GM12878 (cell line): ENCODE data around the gene THAP10. TPM values are rescaled to one million over a fixed set of nuclear protein-coding genes. Genes with fewer than 3 reads are reported as not detected.

ENCODE experiments used
- CREM ChIP-seq: IDR thresholded peaks from 2 replicates; pipeline ENCODE4 v1.6.1; 2014; ENCODE audit warnings: antibody characterized with exemption, low read depth
- GABPA ChIP-seq: IDR thresholded peaks from 2 replicates; pipeline ENCODE4 v1.6.1; 2014; ENCODE audit warnings: antibody characterized with exemption, low read depth, mild to moderate bottlenecking, inconsistent platforms
- IKZF1 ChIP-seq: fragments of 450-650 bp; conservative IDR thresholded peaks from 2 replicates; pipeline ENCODE4 v1.6.1; 2017; ENCODE audit warnings: antibody characterized with exemption, mild to moderate bottlenecking
- NRF1 ChIP-seq: conservative IDR thresholded peaks from 2 replicates; pipeline ENCODE4 v1.6.1; 2011; ENCODE audit warnings: mild to moderate bottlenecking, low read depth, low read length, improper control_type of control experiment
- PAX8 ChIP-seq: fragments of 450-650 bp; IDR thresholded peaks from 2 replicates; pipeline ENCODE4 v1.6.1; 2017; ENCODE audit warnings: mild to moderate bottlenecking, moderate library complexity
- RELB ChIP-seq: fragments of 450-650 bp; IDR thresholded peaks from 2 replicates; pipeline ENCODE4 v1.6.1; 2017; ENCODE audit warnings: low read depth, mild to moderate bottlenecking, moderate library complexity
- SREBF2 ChIP-seq: IDR thresholded peaks from 2 replicates; pipeline ENCODE4 v1.6.1; 2012; ENCODE audit warnings: mild to moderate bottlenecking, low read length
- polyA plus RNA-seq, 11 experiments: library from polyadenylated mRNA; depleted of rRNA in 4 of 11; unstranded in 6 of 11; stranded (reverse) in 5 of 11; fragments of >200 nt; fragmentation: Nextera tagmentation in 4 of 11; fragmentation: Illumina TruSeq in 1 of 11; extraction: Ambion mirVana in 4 of 11; extraction: Trizol in 1 of 11; gene quantifications; 1 replicate in 1 of 11; 2 replicates in 10 of 11; pipeline versions ENCODE4 v1.2.1 to v1.2.3, GENCODE V29; 2011 to 2016; ENCODE audit warnings: inconsistent platforms in 2 of 11, missing spikeins in 2 of 11, low read depth in 1 of 11
- total RNA-seq, 4 experiments: library from RNA; depleted of rRNA in 3 of 4; stranded (reverse); fragments of >200 nt in 3 of 4; fragmentation: Illumina TruSeq in 1 of 4; extraction: Trizol in 1 of 4; gene quantifications; 2 replicates each; pipeline versions ENCODE4 v1.2.1 to v1.2.3, GENCODE V29; 2013 to 2021
- TF ChIP-seq, protein P1 (sequence below): fragments of 450-650 bp; formaldehyde crosslinking; IDR thresholded peaks from 2 replicates; pipeline ENCODE4 v1.5.0; 2022; ENCODE audit warnings: mild to moderate bottlenecking, missing genetic modification characterization
- TF ChIP-seq, protein P2 (sequence below): fragments of 450-650 bp; IDR thresholded peaks from 2 replicates; pipeline ENCODE4 v1.6.1; 2017; ENCODE audit warnings: borderline replicate concordance
- TF ChIP-seq, protein P3 (sequence below): IDR thresholded peaks from 2 replicates; pipeline ENCODE4 v1.6.1; 2012; ENCODE audit warnings: low read depth, low read length, improper control_type of control experiment
- TF ChIP-seq, protein P4 (sequence below): fragments of 450-650 bp; IDR thresholded peaks from 2 replicates; pipeline ENCODE4 v1.6.1; 2017; ENCODE audit warnings: mild to moderate bottlenecking, moderate library complexity

THAP10 gene
- total and polyA plus RNA-seq, 10 of the 15 experiments (the other 5 are each of a cell fraction or from before 2014, with no cell fraction given): 0.35 to 5.2 (median 1.4) TPM

- TF ChIP-seq, protein P1, sequence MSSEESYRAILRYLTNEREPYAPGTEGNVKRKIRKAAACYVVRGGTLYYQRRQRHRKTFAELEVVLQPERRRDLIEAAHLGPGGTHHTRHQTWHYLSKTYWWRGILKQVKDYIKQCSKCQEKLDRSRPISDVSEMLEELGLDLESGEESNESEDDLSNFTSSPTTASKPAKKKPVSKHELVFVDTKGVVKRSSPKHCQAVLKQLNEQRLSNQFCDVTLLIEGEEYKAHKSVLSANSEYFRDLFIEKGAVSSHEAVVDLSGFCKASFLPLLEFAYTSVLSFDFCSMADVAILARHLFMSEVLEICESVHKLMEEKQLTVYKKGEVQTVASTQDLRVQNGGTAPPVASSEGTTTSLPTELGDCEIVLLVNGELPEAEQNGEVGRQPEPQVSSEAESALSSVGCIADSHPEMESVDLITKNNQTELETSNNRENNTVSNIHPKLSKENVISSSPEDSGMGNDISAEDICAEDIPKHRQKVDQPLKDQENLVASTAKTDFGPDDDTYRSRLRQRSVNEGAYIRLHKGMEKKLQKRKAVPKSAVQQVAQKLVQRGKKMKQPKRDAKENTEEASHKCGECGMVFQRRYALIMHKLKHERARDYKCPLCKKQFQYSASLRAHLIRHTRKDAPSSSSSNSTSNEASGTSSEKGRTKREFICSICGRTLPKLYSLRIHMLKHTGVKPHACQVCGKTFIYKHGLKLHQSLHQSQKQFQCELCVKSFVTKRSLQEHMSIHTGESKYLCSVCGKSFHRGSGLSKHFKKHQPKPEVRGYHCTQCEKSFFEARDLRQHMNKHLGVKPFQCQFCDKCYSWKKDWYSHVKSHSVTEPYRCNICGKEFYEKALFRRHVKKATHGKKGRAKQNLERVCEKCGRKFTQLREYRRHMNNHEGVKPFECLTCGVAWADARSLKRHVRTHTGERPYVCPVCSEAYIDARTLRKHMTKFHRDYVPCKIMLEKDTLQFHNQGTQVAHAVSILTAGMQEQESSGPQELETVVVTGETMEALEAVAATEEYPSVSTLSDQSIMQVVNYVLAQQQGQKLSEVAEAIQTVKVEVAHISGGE (CRISPR knock-in tag): no peak
- TF ChIP-seq CREM: no peak
- TF ChIP-seq NRF1: no peak
- TF ChIP-seq, protein P2, sequence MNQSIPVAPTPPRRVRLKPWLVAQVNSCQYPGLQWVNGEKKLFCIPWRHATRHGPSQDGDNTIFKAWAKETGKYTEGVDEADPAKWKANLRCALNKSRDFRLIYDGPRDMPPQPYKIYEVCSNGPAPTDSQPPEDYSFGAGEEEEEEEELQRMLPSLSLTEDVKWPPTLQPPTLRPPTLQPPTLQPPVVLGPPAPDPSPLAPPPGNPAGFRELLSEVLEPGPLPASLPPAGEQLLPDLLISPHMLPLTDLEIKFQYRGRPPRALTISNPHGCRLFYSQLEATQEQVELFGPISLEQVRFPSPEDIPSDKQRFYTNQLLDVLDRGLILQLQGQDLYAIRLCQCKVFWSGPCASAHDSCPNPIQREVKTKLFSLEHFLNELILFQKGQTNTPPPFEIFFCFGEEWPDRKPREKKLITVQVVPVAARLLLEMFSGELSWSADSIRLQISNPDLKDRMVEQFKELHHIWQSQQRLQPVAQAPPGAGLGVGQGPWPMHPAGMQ: no peak
- TF ChIP-seq, protein P3, sequence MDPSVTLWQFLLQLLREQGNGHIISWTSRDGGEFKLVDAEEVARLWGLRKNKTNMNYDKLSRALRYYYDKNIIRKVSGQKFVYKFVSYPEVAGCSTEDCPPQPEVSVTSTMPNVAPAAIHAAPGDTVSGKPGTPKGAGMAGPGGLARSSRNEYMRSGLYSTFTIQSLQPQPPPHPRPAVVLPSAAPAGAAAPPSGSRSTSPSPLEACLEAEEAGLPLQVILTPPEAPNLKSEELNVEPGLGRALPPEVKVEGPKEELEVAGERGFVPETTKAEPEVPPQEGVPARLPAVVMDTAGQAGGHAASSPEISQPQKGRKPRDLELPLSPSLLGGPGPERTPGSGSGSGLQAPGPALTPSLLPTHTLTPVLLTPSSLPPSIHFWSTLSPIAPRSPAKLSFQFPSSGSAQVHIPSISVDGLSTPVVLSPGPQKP: no peak
- TF ChIP-seq GABPA: no peak
- TF ChIP-seq SREBF2: no peak
- no peak for TF ChIP-seq IKZF1
- no peak for TF ChIP-seq RELB
- TF ChIP-seq, protein P4, sequence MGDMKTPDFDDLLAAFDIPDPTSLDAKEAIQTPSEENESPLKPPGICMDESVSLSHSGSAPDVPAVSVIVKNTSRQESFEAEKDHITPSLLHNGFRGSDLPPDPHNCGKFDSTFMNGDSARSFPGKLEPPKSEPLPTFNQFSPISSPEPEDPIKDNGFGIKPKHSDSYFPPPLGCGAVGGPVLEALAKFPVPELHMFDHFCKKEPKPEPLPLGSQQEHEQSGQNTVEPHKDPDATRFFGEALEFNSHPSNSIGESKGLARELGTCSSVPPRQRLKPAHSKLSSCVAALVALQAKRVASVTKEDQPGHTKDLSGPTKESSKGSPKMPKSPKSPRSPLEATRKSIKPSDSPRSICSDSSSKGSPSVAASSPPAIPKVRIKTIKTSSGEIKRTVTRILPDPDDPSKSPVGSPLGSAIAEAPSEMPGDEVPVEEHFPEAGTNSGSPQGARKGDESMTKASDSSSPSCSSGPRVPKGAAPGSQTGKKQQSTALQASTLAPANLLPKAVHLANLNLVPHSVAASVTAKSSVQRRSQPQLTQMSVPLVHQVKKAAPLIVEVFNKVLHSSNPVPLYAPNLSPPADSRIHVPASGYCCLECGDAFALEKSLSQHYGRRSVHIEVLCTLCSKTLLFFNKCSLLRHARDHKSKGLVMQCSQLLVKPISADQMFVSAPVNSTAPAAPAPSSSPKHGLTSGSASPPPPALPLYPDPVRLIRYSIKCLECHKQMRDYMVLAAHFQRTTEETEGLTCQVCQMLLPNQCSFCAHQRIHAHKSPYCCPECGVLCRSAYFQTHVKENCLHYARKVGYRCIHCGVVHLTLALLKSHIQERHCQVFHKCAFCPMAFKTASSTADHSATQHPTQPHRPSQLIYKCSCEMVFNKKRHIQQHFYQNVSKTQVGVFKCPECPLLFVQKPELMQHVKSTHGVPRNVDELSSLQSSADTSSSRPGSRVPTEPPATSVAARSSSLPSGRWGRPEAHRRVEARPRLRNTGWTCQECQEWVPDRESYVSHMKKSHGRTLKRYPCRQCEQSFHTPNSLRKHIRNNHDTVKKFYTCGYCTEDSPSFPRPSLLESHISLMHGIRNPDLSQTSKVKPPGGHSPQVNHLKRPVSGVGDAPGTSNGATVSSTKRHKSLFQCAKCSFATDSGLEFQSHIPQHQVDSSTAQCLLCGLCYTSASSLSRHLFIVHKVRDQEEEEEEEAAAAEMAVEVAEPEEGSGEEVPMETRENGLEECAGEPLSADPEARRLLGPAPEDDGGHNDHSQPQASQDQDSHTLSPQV: no peak
- no peak for TF ChIP-seq PAX8
These were observed 15.6 kb downstream of the THAP10 start (continued) for GRCh38 chr15:70876683-70877082.
